RWPE2 (cell line): ENCODE data around the gene SUCLG2.

ENCODE experiments used
- ATAC-seq: fragments of 200-7000 bp; cut with Tn5 transposase; 3 replicates; pipeline ENCODE4 v1.9.1; 2021; ENCODE audit warnings: low read depth
- DNase-seq: peaks from one replicate; pipeline ENCODE4 v3.0.0-alpha.2; 2020; ENCODE audit warnings: low spot score
- H3K27ac ChIP-seq: fragments of 450-650 bp; 2 replicates; pipeline ENCODE4 v1.5.1; 2017; ENCODE audit warnings: mild to moderate bottlenecking; ENCODE audit not compliant: poor library complexity, severe bottlenecking
- H3K27me3 ChIP-seq: fragments of 250-450 bp; sonication (Bioruptor Pico); 2 replicates; pipeline ENCODE4 v1.5.1; 2021; ENCODE audit warnings: mild to moderate bottlenecking, moderate library complexity; ENCODE audit not compliant: insufficient read depth, poor library complexity, severe bottlenecking
- H3K36me3 ChIP-seq: fragments of 250-450 bp; sonication (Bioruptor Pico); 2 replicates; pipeline ENCODE4 v1.5.1; 2020; ENCODE audit warnings: low read depth, mild to moderate bottlenecking, moderate library complexity
- H3K4me1 ChIP-seq: fragments of 250-450 bp; sonication (Bioruptor Pico); 2 replicates; pipeline ENCODE4 v1.5.1; 2021; ENCODE audit warnings: mild to moderate bottlenecking, moderate library complexity; ENCODE audit not compliant: insufficient read depth, poor library complexity, severe bottlenecking
- H3K4me3 ChIP-seq: fragments of 250-450 bp; sonication (Bioruptor Pico); 2 replicates; pipeline ENCODE4 v1.5.1; 2021; ENCODE audit warnings: mild to moderate bottlenecking, moderate library complexity; ENCODE audit not compliant: severe bottlenecking
- H3K9me3 ChIP-seq: fragments of 250-450 bp; sonication (Bioruptor Pico); 2 replicates; pipeline ENCODE4 v1.5.1; 2021; ENCODE audit warnings: mild to moderate bottlenecking, moderate library complexity; ENCODE audit not compliant: severe bottlenecking
- CTCF ChIP-seq: fragments of 450-650 bp; IDR thresholded peaks from one replicate; pipeline ENCODE4 v1.5.1; 2017; ENCODE audit warnings: mild to moderate bottlenecking, moderate library complexity; ENCODE audit not compliant: poor library complexity, severe bottlenecking

Gene SUCLG2

DNA sequence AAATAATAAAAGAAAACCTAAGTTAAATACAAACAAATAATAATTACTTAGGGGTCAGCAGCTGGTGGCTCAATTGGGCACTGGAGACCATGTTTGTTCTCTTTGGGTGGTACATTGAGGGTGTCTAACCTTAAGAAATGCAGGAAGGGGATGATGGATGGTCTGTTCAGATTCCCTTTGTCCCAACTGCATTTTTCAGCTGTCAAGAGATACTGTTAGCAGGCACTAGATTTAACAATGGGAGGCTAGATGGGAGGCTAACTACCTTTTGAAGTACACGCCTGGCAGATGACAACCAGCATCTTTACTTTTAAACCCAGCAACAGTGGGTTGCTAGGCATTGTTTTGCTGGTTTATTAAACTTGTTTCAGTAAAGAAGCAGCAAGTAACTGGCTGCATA is 222.5 kb downstream of the SUCLG2 start:
- no peaks in the 10 kb centered on the region for H3K9me3 ChIP-seq
- no peaks in the 10 kb centered on the region for H3K36me3 ChIP-seq
- H3K27me3 ChIP-seq = no peaks in the 10 kb centered on the region
- DNase-seq = no peak
- no peak overlapping the region for H3K4me3 ChIP-seq
- H3K4me1 ChIP-seq = no peaks in the 10 kb centered on the region
- TF ChIP-seq CTCF = no peak
- ATAC-seq = no peak
- no peak overlapping the region for H3K27ac ChIP-seq

DNA sequence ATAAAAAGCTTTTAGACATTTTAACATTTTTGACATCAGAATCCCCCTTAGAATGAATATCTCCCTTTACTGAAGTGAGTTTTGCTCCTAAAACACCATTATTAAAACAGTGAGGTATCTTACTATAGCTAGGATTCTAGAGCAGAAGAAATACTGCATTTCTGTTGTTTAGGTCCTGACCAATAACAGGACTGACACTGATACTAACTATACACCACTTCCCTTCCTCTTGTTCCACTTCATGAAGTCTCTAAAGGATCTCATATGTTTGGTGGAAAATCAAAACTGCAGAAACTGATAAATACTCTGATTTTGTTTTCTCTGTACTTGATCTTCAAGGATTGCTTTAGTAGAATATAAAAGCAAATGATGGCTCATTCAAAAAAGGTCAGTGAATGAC is 230.7 kb downstream of the SUCLG2 start:
- no peaks in the 10 kb centered on the region for H3K36me3 ChIP-seq
- ATAC-seq (no peak), DNase-seq (no peak)
- no peak overlapping the region for H3K27ac ChIP-seq
- no peak for TF ChIP-seq CTCF
- no peaks in the 10 kb centered on the region for H3K4me1 ChIP-seq
- no peaks in the 10 kb centered on the region for H3K9me3 ChIP-seq
- no peak overlapping the region for H3K4me3 ChIP-seq
- no peaks in the 10 kb centered on the region for H3K27me3 ChIP-seq

DNA sequence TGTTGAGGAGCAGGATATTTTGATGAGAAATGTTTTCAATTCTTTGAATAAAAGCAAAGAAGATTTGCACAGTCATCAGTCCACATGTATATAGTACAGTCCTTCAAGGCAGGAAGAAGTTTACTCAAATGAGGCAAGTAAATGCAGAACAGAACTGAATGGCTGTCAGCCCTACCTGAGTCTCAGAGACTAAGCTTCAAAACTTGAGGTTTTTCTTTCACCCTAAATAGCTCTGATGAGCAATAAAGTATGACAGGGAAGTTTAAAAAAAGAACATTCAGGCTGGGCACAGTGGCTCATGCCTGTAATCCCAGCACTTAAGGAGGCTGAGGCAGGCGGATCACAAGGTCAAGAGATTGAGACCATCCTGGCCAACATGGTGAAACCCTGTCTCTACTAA is 232.5 kb downstream of the SUCLG2 start:
- no peaks in the 10 kb centered on the region for H3K4me1 ChIP-seq
- no peak overlapping the region for H3K27ac ChIP-seq
- TF ChIP-seq CTCF = no peak
- ATAC-seq = no peak
- no peaks in the 10 kb centered on the region for H3K36me3 ChIP-seq
- H3K9me3 ChIP-seq = no peaks in the 10 kb centered on the region
- no peak overlapping the region for H3K4me3 ChIP-seq
- no peaks in the 10 kb centered on the region for H3K27me3 ChIP-seq
- DNase-seq = no peak

DNA sequence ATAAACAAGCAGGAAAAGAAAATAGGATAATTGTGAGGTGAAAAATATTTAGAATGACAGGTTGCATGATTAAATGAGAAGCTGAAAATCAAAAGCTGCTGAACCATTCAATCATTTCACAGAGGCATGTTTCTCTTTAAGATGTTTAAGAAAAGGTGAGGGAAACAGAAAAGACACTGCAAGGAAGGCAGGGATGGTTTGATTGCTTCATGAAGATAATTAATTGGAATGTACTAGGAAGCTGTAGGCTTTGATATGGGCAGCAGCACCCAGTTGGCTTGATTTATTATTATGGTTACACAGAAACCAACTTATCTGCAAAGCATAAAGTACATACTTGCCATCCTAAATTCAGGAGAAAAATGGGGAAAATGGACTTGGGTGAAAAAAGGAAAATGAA is 234.6 kb downstream of the SUCLG2 start:
- DNase-seq = no peak
- TF ChIP-seq CTCF = no peak

DNA sequence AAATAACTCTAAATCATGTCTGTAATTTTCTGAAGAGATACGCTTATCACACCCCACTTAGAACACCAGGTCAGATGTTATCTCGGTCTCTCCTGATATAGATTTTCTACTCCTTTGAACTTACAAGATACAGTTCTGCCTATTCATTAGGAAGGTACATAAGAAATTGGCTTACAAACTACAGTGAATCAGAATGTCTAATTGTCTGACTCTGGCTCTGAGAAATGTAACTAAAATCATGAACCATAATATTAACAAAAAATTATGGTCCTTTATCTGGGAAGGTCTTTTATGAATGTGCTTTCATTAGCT is 235.2 kb downstream of the SUCLG2 start:
- ATAC-seq = no peak
- Histone ChIP-seq H3K4me3 (no peak overlapping the region), H3K4me1 (no peaks in the 10 kb centered on the region), H3K9me3 (no peaks in the 10 kb centered on the region), H3K27me3 (no peaks in the 10 kb centered on the region), H3K27ac (no peak overlapping the region), H3K36me3 (no peaks in the 10 kb centered on the region)
- no peak for TF ChIP-seq CTCF
- DNase-seq = no peak

More for the DNA sequence above, 234.6 kb downstream of the SUCLG2 start:
- H3K4me3 ChIP-seq = no peak overlapping the region
- H3K27ac ChIP-seq = no peak overlapping the region
- H3K27me3 ChIP-seq = no peaks in the 10 kb centered on the region
- no peaks in the 10 kb centered on the region for H3K4me1 ChIP-seq
- H3K9me3 ChIP-seq = no peaks in the 10 kb centered on the region
- no peaks in the 10 kb centered on the region for H3K36me3 ChIP-seq
- no peak for ATAC-seq
